A549 (cell line): Measurements from ENCODE around the gene ORM1.

Experiments used
- CBX8 ChIP-seq: fragments of 200-600 bp; sonication (generic); IDR thresholded peaks from 2 replicates; pipeline ENCODE4 v1.6.1; 2016
- EP300 ChIP-seq, 2 experiments: fragments of >200 bp; sonication (Bioruptor Twin); formaldehyde crosslinking; IDR thresholded peaks; 2 replicates in 1 of 2; 3 replicates in 1 of 2; pipeline ENCODE4 v1.6.1; 2016 to 2017
- MYC ChIP-seq: IDR thresholded peaks from 2 replicates; pipeline ENCODE4 v1.6.1; 2012; ENCODE audit warnings: mild to moderate bottlenecking, inconsistent platforms, low read length, improper control_type of control experiment, borderline replicate concordance
- TF ChIP-seq, protein P1 (sequence below): fragments of >200 bp; sonication (Bioruptor Twin); formaldehyde crosslinking; IDR thresholded peaks from 3 replicates; pipeline ENCODE4 v1.5.1; 2016

- TF ChIP-seq EP300 (IDR thresholded peaks at IDR 0.05) (no peak), CBX8 (no peak), MYC (no peak)
- TF ChIP-seq, protein P1, sequence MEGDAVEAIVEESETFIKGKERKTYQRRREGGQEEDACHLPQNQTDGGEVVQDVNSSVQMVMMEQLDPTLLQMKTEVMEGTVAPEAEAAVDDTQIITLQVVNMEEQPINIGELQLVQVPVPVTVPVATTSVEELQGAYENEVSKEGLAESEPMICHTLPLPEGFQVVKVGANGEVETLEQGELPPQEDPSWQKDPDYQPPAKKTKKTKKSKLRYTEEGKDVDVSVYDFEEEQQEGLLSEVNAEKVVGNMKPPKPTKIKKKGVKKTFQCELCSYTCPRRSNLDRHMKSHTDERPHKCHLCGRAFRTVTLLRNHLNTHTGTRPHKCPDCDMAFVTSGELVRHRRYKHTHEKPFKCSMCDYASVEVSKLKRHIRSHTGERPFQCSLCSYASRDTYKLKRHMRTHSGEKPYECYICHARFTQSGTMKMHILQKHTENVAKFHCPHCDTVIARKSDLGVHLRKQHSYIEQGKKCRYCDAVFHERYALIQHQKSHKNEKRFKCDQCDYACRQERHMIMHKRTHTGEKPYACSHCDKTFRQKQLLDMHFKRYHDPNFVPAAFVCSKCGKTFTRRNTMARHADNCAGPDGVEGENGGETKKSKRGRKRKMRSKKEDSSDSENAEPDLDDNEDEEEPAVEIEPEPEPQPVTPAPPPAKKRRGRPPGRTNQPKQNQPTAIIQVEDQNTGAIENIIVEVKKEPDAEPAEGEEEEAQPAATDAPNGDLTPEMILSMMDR: no peak
Observed at GRCh38 chr9:114280636-114281472, 42.0 kb upstream of the ORM1 start.
